Erythroblast (primary cell): ENCODE measurements around the gene MBD1.

Source experiments
- GATA1 ChIP-seq: IDR thresholded peaks from 2 replicates; pipeline ENCODE4 v1.6.1; 2011; ENCODE audit warnings: low read depth, mild to moderate bottlenecking, control low read depth, low read length, moderate library complexity
- POLR2A ChIP-seq: IDR thresholded peaks from 2 replicates; pipeline ENCODE4 v1.6.1; 2011; ENCODE audit warnings: mild to moderate bottlenecking, low read length

DNA sequence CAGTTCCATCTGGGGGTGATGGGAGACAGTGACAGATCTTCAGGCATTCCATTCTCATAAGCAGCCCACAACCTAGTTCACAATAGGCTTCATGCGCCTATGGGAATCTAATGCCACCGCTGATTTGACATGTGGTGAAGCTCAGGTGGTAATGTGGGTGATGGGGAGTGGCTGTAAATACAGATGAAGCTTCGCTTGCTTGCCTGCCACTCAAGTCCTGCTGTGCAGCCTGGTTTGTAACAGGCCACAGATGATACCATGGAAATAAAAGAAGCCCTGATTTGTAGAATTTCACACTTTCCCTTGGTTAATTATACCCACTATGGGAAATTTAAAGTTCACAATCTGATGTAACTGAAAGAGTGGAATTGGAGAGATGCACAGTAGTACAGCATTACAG lies 46.7 kb upstream of the MBD1 start:
- TF ChIP-seq POLR2A (no peak), GATA1 (no peak)
